NCI-H187 (cell line): Measurements from ENCODE around the gene DNAI4.

ENCODE experiments used
- DNase-seq, 2 experiments: peaks; one replicate each; lab custom pipeline; 2025; lab: John Stamatoyannopoulos, UW

DNAI4 gene

DNA sequence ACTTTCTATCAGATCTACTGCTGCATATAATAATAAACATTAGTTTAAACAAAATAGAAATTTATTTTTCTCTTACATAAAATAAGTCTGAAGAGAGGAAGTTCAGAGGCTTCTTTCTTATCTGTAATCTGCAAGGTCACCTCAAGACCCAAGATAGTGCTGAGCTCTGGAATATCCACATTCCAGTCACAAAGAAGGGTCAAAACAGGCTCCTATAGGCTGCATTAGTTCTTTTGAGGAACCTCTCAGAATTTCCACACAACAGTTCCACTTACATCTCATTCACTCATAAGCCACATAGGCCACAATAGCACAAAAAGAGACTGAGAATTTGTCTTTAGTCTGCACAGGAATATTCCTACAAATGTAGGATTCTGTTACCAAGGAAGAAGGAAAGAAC is 157.0 kb downstream of the DNAI4 start:
- no peak for DNase-seq

DNA sequence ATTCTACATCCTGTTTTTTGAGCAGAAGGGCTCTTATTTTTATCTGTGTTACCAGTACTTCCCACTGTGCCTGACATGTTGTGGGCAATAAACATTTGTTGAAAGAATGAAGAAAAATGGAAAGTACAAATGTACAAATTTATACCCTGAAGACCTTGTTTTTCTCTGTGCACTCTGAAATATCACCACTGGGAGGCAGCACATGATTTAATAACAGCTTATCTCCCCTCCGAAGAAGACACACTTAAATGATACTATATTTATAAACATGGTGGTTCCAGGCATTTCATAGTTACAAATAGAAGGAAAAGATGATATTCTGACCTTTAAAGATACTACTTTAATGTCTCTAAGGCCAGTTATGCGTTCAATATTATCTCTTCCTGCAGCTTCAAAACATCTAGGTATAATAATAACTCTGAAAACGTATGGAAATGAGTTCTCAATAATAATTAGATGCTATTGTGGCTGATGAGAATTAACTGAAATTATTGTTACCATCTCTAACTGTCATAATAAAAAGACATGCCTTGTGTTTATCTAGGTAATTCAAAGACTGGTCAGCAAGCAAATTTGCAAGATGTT is 159.6 kb downstream of the DNAI4 start:
- peak; percentile 10 to 26 for DNase-seq
